H1 (cell line): ENCODE data around the gene ZBTB42. TPM values are rescaled to one million over a fixed set of nuclear protein-coding genes. Genes with fewer than 3 reads are reported as not detected.

ENCODE experiments used
- CTCF ChIA-PET: fragments of 300-600 bp; sonication (Branson Sonifier 250); formaldehyde crosslinking; loops from one replicate; lab custom pipeline; 2021; ENCODE audit not compliant: partially characterized antibody; lab: Charles Lee
- POLR2A ChIA-PET: fragments of 300-600 bp; sonication (Branson Sonifier 250); formaldehyde crosslinking; loops from one replicate; lab custom pipeline; 2021; ENCODE audit warnings: inconsistent platforms; ENCODE audit not compliant: partially characterized antibody; lab: Charles Lee
- DNase-seq, 2 experiments: peaks; one replicate each; pipeline versions ENCODE4 v3.0.0 to v3.0.0-alpha.2; 2010 to 2022; ENCODE audit warnings: low spot score in 2 of 2, low read depth in 1 of 2, mixed read lengths in 1 of 2
- FAIRE-seq: peaks from 2 replicates; lab custom pipeline; 2011; peaks lifted over from hg19 to GRCh38; lab: Jason Lieb, UNC
- H2AFZ ChIP-seq: 2 replicates; pipeline ENCODE4 v1.8.1; 2012; ENCODE audit warnings: low read length, inconsistent platforms
- H2AK5ac ChIP-seq: 2 replicates; pipeline ENCODE4 v1.6.1; 2013; ENCODE audit warnings: low read depth, low read length
- H2BK120ac ChIP-seq: replicated peaks from 2 replicates; pipeline ENCODE3; 2013; ENCODE audit warnings: low read depth, low read length, inconsistent platforms
- H2BK12ac ChIP-seq: 2 replicates; pipeline ENCODE4 v1.6.1; 2013; ENCODE audit warnings: low read depth, low read length
- H2BK15ac ChIP-seq: 2 replicates; pipeline ENCODE4 v1.6.1; 2013; ENCODE audit warnings: low read length
- H2BK20ac ChIP-seq: 2 replicates; pipeline ENCODE4 v1.6.1; 2013; ENCODE audit warnings: low read length
- H2BK5ac ChIP-seq: 2 replicates; pipeline ENCODE4 v1.6.1; 2013; ENCODE audit warnings: low read depth, low read length
- H3K14ac ChIP-seq: 2 replicates; pipeline ENCODE4 v1.6.1; 2013; ENCODE audit warnings: inconsistent platforms; ENCODE audit not compliant: insufficient read length
- H3K18ac ChIP-seq: 2 replicates; pipeline ENCODE4 v1.6.1; 2013; ENCODE audit warnings: low read length; ENCODE audit errors: extremely low read depth
- H3K23ac ChIP-seq: 2 replicates; pipeline ENCODE4 v1.6.1; 2013; ENCODE audit warnings: inconsistent platforms; ENCODE audit not compliant: insufficient read length
- H3K23me2 ChIP-seq: 2 replicates; pipeline ENCODE4 v1.6.1; 2013; ENCODE audit warnings: low read depth, low read length
- H3K27ac ChIP-seq: 2 replicates; pipeline ENCODE4 v1.6.1; 2011; ENCODE audit warnings: low read depth, low read length, inconsistent platforms
- H3K27me3 ChIP-seq, 4 experiments: replicated peaks in 1 of 4; 1 replicate in 1 of 4; 2 replicates in 3 of 4; pipeline versions ENCODE4 v1.6.1 to v1.8.1; 2011 to 2013; ENCODE audit warnings: low read length in 3 of 4, mild to moderate bottlenecking in 3 of 4, inconsistent platforms in 2 of 4, mixed read lengths in 2 of 4, moderate library complexity in 1 of 4; ENCODE audit not compliant: control insufficient read depth in 3 of 4, insufficient read depth in 3 of 4; ENCODE audit errors: extremely low read depth in 1 of 4
- H3K36me3 ChIP-seq, 4 experiments: 2 replicates each; pipeline versions ENCODE4 v1.6.1 to v1.8.1; 2011 to 2013; ENCODE audit warnings: mild to moderate bottlenecking in 4 of 4, low read length in 3 of 4, moderate library complexity in 2 of 4, control low read depth in 1 of 4, inconsistent platforms in 1 of 4; ENCODE audit not compliant: insufficient read depth in 4 of 4, control insufficient read depth in 2 of 4
- H3K4ac ChIP-seq: replicated peaks from 2 replicates; pipeline ENCODE3; 2013; ENCODE audit warnings: low read length, low read depth, mixed read lengths, inconsistent platforms; ENCODE audit not compliant: insufficient read length
- H3K4me1 ChIP-seq, 4 experiments: replicated peaks in 1 of 4; 1 replicate in 1 of 4; 2 replicates in 3 of 4; pipeline versions ENCODE4 v1.6.1 to v1.8.1; 2011 to 2013; ENCODE audit warnings: low read length in 3 of 4, inconsistent platforms in 2 of 4, mixed read lengths in 1 of 4; ENCODE audit not compliant: insufficient read depth in 4 of 4, control insufficient read depth in 3 of 4
- H3K4me2 ChIP-seq, 2 experiments: 2 replicates each; pipeline versions ENCODE4 v1.6.1 to v1.8.1; 2011 to 2013; ENCODE audit warnings: low read depth in 2 of 2, low read length in 2 of 2, control low read depth in 1 of 2, inconsistent platforms in 1 of 2, mild to moderate bottlenecking in 1 of 2; ENCODE audit not compliant: insufficient read depth in 1 of 2
- H3K4me3 ChIP-seq, 4 experiments: fragments of 200-600, 300-600 bp in 1 of 4; sonication (generic), shearing (Covaris generic), sonication (Bioruptor Twin) in 1 of 4; 2 replicates each; pipeline versions ENCODE4 v1.5.1 to v1.8.1; 2011 to 2016; ENCODE audit warnings: low read length in 4 of 4, low read depth in 3 of 4, control low read depth in 2 of 4, inconsistent platforms in 2 of 4, mild to moderate bottlenecking in 2 of 4, mixed read lengths in 1 of 4, moderate library complexity in 1 of 4; ENCODE audit not compliant: insufficient read depth in 2 of 4; ENCODE audit errors: extremely low read depth in 1 of 4
- H3K56ac ChIP-seq: replicated peaks from 2 replicates; pipeline ENCODE3; 2013; ENCODE audit warnings: low read depth, mild to moderate bottlenecking, mixed read lengths, low read length, inconsistent platforms; ENCODE audit not compliant: insufficient read length
- H3K79me1 ChIP-seq: 2 replicates; pipeline ENCODE4 v1.6.1; 2013; ENCODE audit warnings: low read depth, low read length, control low read depth
- H3K79me2 ChIP-seq, 2 experiments: 2 replicates each; pipeline versions ENCODE4 v1.6.1 to v1.8.1; 2012 to 2013; ENCODE audit warnings: low read length in 2 of 2, mild to moderate bottlenecking in 2 of 2, inconsistent platforms in 1 of 2; ENCODE audit not compliant: insufficient read depth in 2 of 2, control insufficient read depth in 1 of 2
- H3K9ac ChIP-seq, 4 experiments: replicated peaks in 1 of 4; 1 replicate in 1 of 4; 2 replicates in 3 of 4; pipeline versions ENCODE4 v1.6.1 to v1.8.1; 2011 to 2013; ENCODE audit warnings: low read depth in 3 of 4, low read length in 3 of 4, control low read depth in 2 of 4, mild to moderate bottlenecking in 2 of 4, moderate library complexity in 2 of 4, inconsistent platforms in 1 of 4; ENCODE audit errors: extremely low read depth in 1 of 4
- H3K9me3 ChIP-seq, 2 experiments: 2 replicates each; pipeline versions ENCODE4 v1.6.1 to v1.8.1; 2012 to 2013; ENCODE audit warnings: mild to moderate bottlenecking in 2 of 2, moderate library complexity in 2 of 2, control low read depth in 1 of 2, inconsistent platforms in 1 of 2, low read depth in 1 of 2, low read length in 1 of 2, mixed read lengths in 1 of 2; ENCODE audit not compliant: insufficient read depth in 2 of 2
- H4K20me1 ChIP-seq, 2 experiments: replicated peaks in 1 of 2; 2 replicates each; pipeline versions ENCODE3 to v1.8.1; 2011 to 2013; ENCODE audit warnings: inconsistent platforms in 2 of 2, low read length in 2 of 2, mild to moderate bottlenecking in 1 of 2; ENCODE audit not compliant: insufficient read depth in 2 of 2, control insufficient read depth in 1 of 2
- H4K5ac ChIP-seq: 2 replicates; pipeline ENCODE4 v1.6.1; 2013; ENCODE audit warnings: low read length, low read depth, mixed read lengths, inconsistent platforms; ENCODE audit not compliant: insufficient read length
- H4K8ac ChIP-seq: 2 replicates; pipeline ENCODE4 v1.8.0; 2013; ENCODE audit warnings: mild to moderate bottlenecking, moderate library complexity, low read length, inconsistent platforms; ENCODE audit not compliant: insufficient read depth; ENCODE audit errors: extremely low read depth
- H4K91ac ChIP-seq: replicated peaks from 2 replicates; pipeline ENCODE3; 2013; ENCODE audit warnings: low read length, mixed read lengths, inconsistent platforms; ENCODE audit not compliant: insufficient read length
- BRCA1 ChIP-seq: IDR thresholded peaks from 2 replicates; pipeline ENCODE4 v1.6.1; 2012; ENCODE audit warnings: low read depth, low read length, improper control_type of control experiment
- CBX5 ChIP-seq: fragments of 300-800, 300-1000 bp; sonication (generic); IDR thresholded peaks from 2 replicates; pipeline ENCODE4 v1.7.1; 2016; ENCODE audit warnings: antibody characterized with exemption, low read length, low read depth
- HDAC6 ChIP-seq: IDR thresholded peaks from one replicate; pipeline ENCODE4 v1.7.1; 2012; ENCODE audit warnings: low read depth, mild to moderate bottlenecking, inconsistent platforms, low read length, moderate library complexity
- MAX ChIP-seq: IDR thresholded peaks from 2 replicates; pipeline ENCODE4 v1.6.1; 2012; ENCODE audit warnings: inconsistent platforms
- RBBP5 ChIP-seq: IDR thresholded peaks from 2 replicates; pipeline ENCODE4 v1.7.1; 2012; ENCODE audit warnings: low read depth, mild to moderate bottlenecking, inconsistent platforms, low read length, moderate library complexity, borderline replicate concordance
- RNF2 ChIP-seq: fragments of 200-900, 300-1000 bp; sonication (generic); IDR thresholded peaks from 2 replicates; pipeline ENCODE4 v1.7.1; 2016; ENCODE audit warnings: borderline replicate concordance, low read depth, mild to moderate bottlenecking, antibody characterized with exemption, low read length; ENCODE audit not compliant: poor library complexity, severe bottlenecking; ENCODE audit errors: missing control alignments
- RXRA ChIP-seq: IDR thresholded peaks from 2 replicates; pipeline ENCODE4 v1.6.1; 2011; ENCODE audit warnings: low read depth, mild to moderate bottlenecking, low read length, moderate library complexity; ENCODE audit not compliant: insufficient read depth
- SIRT6 ChIP-seq: IDR thresholded peaks from one replicate; pipeline ENCODE4 v1.7.1; 2012; ENCODE audit warnings: low read length, inconsistent platforms
- SP2 ChIP-seq: IDR thresholded peaks from 2 replicates; pipeline ENCODE4 v1.6.1; 2012; ENCODE audit warnings: mild to moderate bottlenecking, low read length, inconsistent platforms
- TAF7 ChIP-seq: optimal IDR thresholded peaks from 2 replicates; pipeline ENCODE3; 2011; ENCODE audit warnings: low read depth, mild to moderate bottlenecking, inconsistent platforms, low read length, moderate library complexity, borderline replicate concordance
- TEAD4 ChIP-seq: IDR thresholded peaks from 2 replicates; pipeline ENCODE4 v1.6.1; 2012; ENCODE audit warnings: low read depth, low read length, inconsistent platforms, mixed read lengths
- WGBS, 2 experiments: shearing (Covaris generic) in 1 of 2; methylation state at CpG; one replicate each; pipeline versions ENCODE4 v1.1.6 to v1.1.7; 2013 to 2015; ENCODE audit warnings: low lambda C conversion rate in 2 of 2, mixed read lengths in 2 of 2, inconsistent platforms in 1 of 2, low coverage in 1 of 2, missing lambda C conversion rate in 1 of 2; ENCODE audit not compliant: insufficient replicate concordance in 2 of 2, insufficient coverage in 1 of 2, insufficient read length in 1 of 2; ENCODE audit errors: extremely low coverage in 1 of 2, missing lambda C conversion rate in 1 of 2; 5-methylcytosine and 5-hydroxymethylcytosine counted together
- polyA plus RNA-seq, 7 experiments: library from polyadenylated mRNA; depleted of rRNA in 3 of 7; stranded (reverse) in 5 of 7; unstranded in 2 of 7; fragments of >200 nt in 5 of 7; fragments of 200-250 nt in 2 of 7; gene quantifications; 1 replicate in 5 of 7; 2 replicates in 1 of 7; 4 replicates in 1 of 7; pipeline versions ENCODE4 v1.2.1 to v1.2.3, GENCODE V29; 2011 to 2013; ENCODE audit warnings: missing spikeins in 2 of 7, mixed read lengths in 2 of 7
- total RNA-seq: library from RNA; stranded (reverse); fragmentation: NEBNext Ultra II Directional; extraction: Animal tissue kit (Norgen Biotek cat#: 25700); gene quantifications from 2 replicates; pipeline ENCODE4 v1.2.1, GENCODE V29; 2021

Gene ZBTB42
- total and polyA plus RNA-seq, 2 of the 8 experiments (the other 6 are each of a cell fraction or from before 2014, with no cell fraction given), result 2.8 to 3.1 TPM

DNA sequence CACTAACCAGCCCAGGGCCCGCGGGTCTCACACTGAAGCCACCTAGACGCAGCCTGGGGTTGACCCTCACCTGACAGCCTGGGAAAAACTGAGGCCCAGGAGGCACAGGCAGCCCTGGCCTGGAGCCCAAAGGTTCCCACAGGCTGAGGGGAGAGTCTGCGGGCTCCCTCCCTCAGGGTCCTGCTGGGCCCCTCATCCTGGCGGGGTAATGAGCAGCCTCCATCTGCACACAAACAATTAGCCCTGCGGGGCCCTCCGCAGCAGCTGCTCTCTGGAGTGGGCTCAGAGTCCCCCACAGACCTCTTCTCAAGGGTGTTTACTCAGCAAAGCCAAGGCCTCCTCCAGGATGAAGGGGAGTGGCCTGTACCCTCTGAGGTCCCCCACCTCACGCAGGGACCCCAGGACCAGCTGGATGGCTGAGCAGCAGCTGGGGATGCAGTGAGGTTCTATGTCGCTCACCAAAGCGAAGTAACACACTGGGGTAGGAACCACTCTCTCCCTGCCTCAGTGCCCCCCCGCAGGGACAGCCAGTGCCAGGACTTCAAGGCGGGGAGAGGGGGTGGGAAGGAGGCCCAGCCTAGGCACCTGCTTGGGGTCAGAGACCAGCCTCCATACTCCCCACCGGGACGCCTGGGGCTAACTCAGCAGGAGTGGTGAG is 12.6 kb upstream of the ZBTB42 start:
- H3K18ac ChIP-seq, result no peak overlapping the region
- peaks cover 0 to 3% (median under 1%) of the 10 kb centered on the region in 4 experiments; a peak in 2 of 7 replicates for H3K4me1 ChIP-seq
- H2BK120ac ChIP-seq, result no peak overlapping the region
- peaks cover 0 to 3% of the 10 kb centered on the region in 2 experiments; a peak in 1 of 4 replicates for H3K79me2 ChIP-seq
- H3K9me3 ChIP-seq, result no peaks in the 10 kb centered on the region
- H2BK5ac ChIP-seq, result no peak overlapping the region
- POLR2A ChIA-PET, result interaction anchor here (1.2 to 1.6 kb wide), 2 partner anchors 15 to 19 kb away, joined by 3 to 4 read pairs; no protein-coding TSS in a partner anchor
- no peak overlapping the region for H3K23ac ChIP-seq
- no peak overlapping the region for H3K4ac ChIP-seq
- H4K20me1 ChIP-seq, result peaks cover 29 to 32% of the 10 kb centered on the region in 2 experiments
- H2BK12ac ChIP-seq, result no peak overlapping the region
- H4K8ac ChIP-seq, result no peak overlapping the region
- H3K4me2 ChIP-seq, result no peak overlapping the region
- CTCF ChIA-PET, result interaction anchor here (0.7 to 11.1 kb wide), 4 partner anchors 9 to 284 kb away, joined by 3 to 110 read pairs (median 19); no protein-coding TSS in a partner anchor
- H3K27ac ChIP-seq, result no peak overlapping the region
- WGBS, 2 experiments, result 88% methylated on average over 13 of the region's 14 CpGs; no CpG with 5 or more reads in 1 of the 2 experiments
- H3K14ac ChIP-seq, result no peak overlapping the region
- H4K5ac ChIP-seq, result no peak overlapping the region
- TF ChIP-seq BRCA1 (no peak), RNF2 (no peak), RBBP5 (no peak), TAF7 (no peak), HDAC6 (no peak), RXRA (no peak), TEAD4 (no peak), SIRT6 (no peak), MAX (no peak), CBX5 (no peak), SP2 (no peak)
- no peak overlapping the region for H2BK15ac ChIP-seq
- peaks cover 0 to 4% (median 0%) of the 10 kb centered on the region in 4 experiments; a peak in 3 of 8 replicates for H3K36me3 ChIP-seq
- H3K4me3 ChIP-seq, result no peak overlapping the region
- no peak overlapping the region for H2BK20ac ChIP-seq
- FAIRE-seq (no peak), DNase-seq (no peak)
- no peak overlapping the region for H2AK5ac ChIP-seq
- peaks cover 6% of the 10 kb centered on the region for H3K79me1 ChIP-seq
- H2AFZ ChIP-seq, result no peak overlapping the region
- no peak overlapping the region for H3K56ac ChIP-seq
- H3K9ac ChIP-seq, result no peak overlapping the region
- no peak overlapping the region for H4K91ac ChIP-seq
- 0 out of 2 replicates have a peak, but pooled peaks cover 2% of the 10 kb centered on the region for H3K23me2 ChIP-seq
- no peaks in the 10 kb centered on the region for H3K27me3 ChIP-seq
